NCI-H1694 treated with DMSO at 0.1 percent for 48 hours (cell line): ENCODE results near the gene TRIM3.

Experiments used
- DNase-seq: peaks from one replicate; lab custom pipeline; 2025; lab: John Stamatoyannopoulos, UW

TRIM3 gene

DNA sequence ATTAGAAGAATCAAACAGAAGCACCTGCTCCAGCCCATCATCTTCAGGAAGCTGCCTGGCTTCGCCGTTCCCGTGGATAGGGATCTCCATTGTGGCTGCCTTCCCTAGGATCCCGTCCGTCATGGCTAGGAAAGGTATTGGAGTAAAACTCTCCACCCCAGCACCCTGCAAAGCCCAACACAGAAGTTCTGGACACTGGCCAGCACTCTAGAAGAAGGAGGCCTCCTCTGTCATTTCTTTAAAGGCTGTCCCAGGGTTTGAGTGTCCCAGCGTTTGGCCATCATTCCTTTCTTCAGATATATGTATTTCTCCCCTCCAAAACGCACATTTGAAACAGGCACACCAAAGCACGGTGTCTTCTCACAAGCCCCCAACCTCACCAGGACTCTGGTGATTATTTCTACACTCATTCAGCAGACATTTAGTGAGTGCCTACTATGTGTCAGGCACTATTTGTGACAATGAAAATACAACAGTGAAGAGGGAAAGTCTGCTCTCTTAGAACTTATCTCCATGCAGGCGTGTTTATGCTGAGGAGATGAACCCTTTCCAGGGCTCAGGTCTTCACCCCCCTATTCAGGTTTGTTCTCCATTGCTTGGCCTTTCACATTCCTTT is 6.7 kb upstream of the TRIM3 start:
- no peak for DNase-seq

DNA sequence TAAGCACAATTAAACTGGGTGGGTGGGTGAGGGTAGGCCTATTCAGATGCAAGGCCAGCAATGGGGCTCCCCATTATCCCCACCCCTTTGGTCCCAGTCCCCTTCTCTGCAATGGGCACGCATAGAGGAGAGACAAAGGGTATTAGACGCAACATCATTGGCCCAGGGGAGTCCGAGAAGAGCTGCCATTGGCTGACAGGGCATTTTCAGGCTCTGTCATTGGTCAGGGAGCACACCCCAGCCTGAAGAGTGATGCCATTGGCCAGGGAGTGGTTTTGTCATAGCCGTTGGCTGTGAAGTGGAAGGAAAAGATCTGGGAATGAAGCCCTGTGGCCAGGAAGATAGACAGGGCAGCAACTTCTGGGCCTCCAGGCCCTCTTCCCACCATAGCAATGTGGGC is 2.8 kb upstream of the TRIM3 start:
- DNase-seq, result no peak

DNA sequence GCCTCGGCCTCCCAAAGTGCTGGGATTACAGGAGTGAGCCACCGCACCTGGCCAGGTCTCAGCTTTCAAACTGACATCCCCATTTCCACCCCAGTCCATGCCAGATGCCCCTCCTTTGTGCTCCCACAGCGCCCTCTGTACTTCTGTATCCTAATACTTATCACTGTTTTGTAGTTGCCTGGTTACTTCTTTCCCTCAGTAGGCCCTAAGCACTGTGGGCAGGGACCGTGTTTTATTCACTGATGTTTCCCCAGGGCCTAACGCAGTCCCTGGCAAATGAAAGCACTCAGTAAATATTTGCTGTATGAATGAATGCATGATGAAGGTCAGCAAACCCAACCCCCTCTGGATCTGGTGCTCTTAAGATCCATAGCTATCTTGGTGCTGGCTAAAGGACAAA is 2.2 kb upstream of the TRIM3 start:
- DNase-seq, result no peak

DNA sequence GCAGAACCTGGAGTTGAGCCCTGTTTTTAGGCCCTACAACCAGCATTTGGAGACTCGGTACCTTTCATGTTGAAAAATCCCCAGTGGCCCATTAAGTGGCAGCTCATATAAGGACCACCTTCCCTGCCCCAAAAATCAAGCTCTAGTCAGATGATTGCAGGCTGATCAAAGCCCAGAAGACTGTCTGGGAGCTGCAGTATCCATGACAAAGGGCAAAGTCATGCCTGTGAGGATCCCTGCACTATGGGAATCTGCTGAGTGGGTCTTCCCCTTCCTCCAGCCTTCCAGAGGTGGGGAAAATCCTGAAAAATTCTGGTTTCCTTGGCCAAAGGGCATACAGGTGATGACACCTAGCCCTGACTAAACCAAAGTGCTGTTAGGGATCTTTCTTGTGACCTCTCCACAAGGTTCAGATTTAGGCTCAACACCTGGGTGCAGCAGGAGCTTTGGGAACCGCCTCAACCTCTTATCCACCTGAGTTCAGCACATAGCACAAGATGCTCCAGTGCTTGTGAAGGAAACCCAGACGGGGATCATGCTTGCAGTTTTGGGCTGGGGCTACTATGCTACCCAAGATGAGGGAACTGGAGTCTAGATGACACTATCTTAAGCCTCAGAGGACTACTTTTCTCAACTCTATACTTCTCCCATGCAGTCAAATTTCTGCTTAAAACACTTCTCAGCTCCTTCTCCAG is 1.2 kb upstream of the TRIM3 start:
- no peak for DNase-seq

GRCh38 chr11:6474413-6474792 is 662 bp upstream of the TRIM3 start:
- no peak for DNase-seq

DNA sequence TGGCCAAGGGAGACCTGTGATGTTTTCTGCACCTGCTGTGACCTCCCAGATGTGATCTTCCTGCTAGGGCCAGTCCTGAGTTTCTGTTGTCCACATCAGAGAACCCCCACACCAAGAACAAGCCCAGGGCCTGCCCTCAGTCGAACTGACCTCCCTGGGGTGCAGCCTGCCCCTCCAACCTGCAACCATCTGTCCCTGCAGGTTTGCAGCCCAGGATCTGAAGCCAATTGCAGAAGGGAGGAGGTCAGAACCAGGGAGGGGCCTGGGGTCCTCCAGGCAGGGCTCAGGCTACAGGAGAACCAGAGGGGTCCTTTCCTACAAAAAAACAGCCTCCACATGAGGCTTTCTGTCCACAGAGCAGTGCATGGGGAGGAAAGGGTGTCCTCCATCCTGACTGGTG is 807 bp downstream of the TRIM3 start:
- DNase-seq, result no peak

DNA sequence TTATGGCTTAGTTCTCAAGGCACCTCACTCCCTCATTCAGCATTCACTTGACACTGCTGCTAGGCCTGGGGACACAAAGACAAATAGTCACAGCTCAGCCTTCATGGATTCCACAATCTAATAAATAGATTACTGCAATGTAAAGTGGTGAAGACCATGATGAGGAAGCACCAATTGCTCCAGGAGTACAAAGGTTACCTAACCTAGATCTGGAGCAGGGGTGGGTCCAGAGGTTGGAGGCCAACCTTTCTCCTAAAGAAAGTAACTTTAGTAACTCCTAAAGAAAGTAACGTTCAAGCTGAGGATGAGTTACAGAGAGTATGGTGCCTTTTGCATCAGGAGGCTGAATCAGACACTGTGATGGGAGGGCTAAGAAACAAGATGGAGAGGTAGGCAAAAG is 4.1 kb downstream of the TRIM3 start:
- no peak for DNase-seq

DNA sequence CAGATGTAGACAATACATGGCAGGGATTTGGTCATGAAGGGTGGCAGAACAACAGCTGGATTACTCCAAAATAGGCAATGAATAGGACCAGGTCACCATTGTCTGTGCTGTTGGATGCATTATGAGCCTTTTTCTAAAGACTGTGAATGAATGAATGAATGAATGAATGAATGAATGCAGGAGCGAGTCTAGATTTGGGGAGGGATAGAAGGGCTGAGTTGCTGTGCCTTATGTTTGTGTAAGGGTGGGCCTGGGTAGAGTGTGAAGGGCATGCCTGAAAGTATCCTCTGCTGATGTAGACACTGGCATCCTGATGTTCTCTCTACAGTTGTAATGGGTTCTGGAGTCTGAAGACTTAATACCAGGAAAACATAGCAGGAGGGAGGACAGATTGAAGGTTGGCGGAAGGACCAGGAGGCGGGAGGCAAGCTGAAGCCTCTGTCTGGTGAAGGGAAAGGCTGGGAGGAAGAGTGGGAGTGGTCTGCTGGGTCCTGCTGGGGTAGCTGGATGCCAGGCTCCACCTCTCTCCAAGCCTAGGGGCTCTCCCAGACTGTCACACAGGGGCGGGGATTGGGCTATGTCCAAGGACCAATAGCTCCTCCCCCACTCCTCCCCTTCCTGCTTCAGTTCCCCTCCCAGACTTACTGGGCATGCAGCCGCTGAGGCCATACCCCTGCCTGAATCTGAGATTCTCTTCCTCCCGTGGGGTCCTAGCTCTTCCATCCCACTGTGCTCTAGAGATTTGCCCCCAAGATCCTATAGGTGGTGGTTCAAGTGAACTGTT is 4.8 kb downstream of the TRIM3 start:
- DNase-seq, result no peak

GRCh38 chr11:6459099-6459450 is 14.7 kb downstream of the TRIM3 start:
- no peak for DNase-seq

- DNase-seq, result no peak
These were observed 15.2 kb downstream of the TRIM3 start for GRCh38 chr11:6458352-6459098.

DNA sequence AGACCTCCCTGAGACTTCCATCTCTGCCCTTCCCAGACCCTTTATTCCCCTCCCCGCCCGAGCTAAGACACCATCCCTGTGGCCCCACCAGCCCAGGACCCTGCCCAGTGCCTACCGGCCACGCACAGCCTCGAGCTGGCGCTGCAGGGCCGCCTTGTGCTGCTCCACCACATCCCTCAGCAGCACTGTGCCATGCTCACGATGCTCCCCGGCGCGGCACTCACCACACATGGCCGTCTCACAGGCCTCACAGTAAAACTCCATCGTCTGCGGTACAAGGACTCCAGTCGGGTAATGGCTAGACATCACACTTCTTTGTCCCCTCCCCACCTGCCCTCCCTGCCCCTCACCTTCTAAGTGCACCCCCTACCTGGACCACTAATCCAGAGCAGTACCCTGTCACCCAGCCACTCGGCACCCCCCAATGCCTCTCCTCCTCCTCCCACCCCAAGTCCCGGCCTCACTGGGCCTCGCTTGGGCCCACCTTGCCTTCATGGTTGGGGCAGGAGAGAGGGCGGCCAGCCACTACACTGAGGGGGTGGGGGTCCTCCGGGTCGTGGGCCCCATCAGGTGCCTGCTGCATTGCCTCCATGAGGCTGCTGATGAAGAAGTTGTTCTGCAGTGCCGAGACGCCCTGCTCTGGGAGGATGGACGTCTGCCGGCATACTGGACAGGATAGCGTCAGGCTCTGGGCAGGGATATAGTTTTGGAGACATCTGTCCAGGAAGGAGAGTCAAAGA is 16.0 kb downstream of the TRIM3 start:
- no peak for DNase-seq

DNA sequence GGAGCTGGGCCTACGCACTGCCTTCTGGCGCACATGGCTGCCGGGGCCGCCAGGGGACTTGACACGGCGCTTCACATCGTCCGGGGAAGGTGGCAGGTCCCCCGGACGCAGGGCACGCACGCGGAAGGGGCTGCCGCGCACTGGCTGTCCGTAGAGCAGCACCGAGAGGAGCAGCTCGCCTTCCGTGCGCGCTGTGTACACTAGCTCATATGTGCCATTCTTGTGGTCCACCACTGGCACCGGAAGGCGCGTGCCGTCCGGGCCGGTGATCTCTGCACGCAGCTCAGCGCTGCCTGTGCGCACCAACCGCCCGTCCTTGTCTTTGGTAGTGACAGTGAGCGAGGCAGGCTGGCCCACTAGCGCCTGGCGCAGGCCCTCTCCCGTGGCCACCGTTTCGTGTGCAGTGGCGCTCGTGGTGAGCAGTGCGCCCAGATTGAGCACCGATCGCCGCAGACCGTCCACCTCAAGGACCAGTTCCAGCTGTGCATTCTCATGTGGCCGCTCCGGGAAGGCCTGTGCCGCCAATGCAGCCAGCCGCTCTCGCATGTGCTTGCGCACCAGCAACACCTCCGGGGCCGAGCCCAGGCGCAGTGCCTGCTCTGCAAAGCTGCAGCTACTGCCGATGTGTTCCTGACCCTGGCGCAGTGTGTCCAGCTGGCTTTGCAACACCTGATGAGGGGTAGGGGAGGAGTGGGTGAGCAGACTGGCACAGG is 17.2 kb downstream of the TRIM3 start:
- no peak for DNase-seq

DNA sequence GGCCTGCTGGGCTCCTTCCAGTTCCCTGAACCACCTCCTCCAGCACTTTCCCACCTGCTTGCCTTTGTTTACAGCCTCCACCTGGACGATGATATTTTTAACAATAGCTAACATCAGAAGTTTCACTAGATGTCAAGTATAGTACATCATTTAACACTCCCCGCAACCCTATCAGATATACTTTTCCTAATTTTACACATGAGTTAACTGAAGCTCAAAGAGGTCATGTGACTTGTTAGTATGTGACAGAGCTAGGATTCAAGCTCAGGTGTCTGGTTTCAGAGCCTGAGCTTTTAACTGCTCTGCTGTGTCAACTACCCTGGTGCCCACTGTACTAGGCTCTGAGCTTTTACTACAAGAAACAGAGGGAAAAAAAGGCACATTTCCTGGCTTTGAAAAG is 18.7 kb downstream of the TRIM3 start:
- no peak for DNase-seq

DNA sequence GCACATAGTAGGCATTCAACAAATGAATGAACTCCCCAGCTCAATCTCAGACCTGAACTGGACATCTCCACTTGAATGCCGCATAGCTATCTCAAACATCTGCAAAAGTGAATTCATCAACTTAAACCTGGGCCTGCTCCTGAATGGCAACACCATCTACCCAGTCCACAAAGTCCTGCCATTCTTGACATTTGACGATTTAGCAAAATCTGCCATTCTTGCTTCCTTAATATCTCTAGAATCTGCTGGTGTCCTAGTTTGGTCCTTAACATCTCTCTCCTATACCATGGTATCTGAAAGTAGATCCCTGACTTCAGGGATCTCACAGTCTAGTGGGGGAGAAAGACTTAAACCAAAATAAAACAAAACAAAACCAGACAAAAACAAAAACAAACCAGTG is 20.6 kb downstream of the TRIM3 start:
- no peak for DNase-seq

DNA sequence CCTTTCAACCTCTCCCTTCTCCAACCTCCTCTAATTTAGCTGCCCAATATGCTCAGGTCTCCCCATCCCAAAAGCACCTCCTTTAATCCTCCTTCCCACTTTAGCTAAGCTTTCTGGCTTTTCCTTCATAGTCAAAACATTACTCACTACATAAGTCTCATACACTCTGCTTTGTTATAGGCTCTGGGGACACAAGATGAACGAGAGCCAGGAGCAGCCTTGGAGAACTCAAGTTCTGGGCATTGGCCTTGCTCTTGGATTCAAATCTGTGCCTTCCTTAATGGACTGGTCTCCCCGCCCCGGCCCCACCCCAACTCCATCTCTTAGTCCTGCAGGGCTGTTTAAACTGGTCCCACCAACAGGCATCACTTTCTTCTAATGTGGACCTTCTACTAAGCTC is 21.5 kb downstream of the TRIM3 start:
- DNase-seq, result no peak

GRCh38 chr11:6448574-6448973 is 25.2 kb downstream of the TRIM3 start:
- DNase-seq, result no peak

GRCh38 chr11:6443269-6444003 is 30.3 kb downstream of the TRIM3 start:
- peak; percentile 44 for DNase-seq

DNA sequence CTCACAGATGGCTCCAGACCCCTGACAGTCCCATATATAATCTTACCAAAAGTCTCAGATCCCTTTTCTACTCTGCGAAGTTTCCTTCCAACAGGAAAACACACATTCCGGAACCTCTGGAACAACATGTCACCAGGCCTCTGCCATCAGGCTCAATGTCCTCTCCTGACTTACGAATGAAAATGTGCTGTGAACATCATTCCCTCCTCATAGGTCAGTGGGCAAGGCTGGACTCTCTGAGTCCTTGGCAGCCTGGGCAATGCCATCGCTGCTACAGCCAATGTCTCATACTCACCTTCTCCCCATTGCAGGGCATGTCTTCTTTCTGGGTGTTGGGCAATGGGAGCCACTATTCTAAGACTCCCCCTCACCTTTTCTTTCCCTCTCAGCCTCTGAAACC is 31.3 kb downstream of the TRIM3 start:
- no peak for DNase-seq

- DNase-seq, result no peak
These were observed 32.8 kb downstream of the TRIM3 start, which contains the start of gene HPX for GRCh38 chr11:6440906-6441358. TSS of gene HPX (minus strand) at chr11:6440987. CDS start at chr11:6440963, 24 bp downstream.

DNA sequence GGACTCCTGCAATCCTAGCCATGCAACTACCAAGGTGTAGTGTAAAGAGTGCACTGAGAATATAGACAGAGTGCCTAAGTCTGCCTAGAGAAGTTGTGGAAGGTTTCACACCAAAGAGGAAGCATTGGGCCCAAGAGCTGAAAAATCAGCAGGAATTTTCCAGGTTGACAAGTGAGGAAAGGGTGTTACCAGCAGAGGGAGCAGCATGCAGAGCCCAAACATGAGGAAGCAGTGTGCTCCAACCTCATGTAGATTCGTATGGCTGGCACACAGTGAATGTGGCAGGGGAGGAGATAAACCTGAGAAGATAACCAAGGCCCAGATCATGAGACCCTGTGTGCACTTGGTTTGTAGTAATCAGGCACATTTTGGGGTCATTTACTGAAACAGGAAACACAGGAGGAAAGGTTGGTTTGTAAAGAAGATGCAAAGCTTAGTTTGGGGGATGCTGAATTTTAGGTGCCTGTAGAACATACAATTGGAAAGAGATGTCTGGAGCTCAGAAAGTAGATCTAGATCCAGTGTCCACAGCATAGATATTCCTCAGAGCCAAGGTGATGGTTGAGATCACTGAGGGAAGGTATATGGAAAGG is 34.7 kb downstream of the TRIM3 start:
- DNase-seq, result peak; percentile 16
